PC-9 (cell line): ENCODE results near the gene PATE4. TPM values are rescaled to one million over a fixed set of nuclear protein-coding genes. Genes with fewer than 3 reads are reported as not detected.

ENCODE experiments used
- BruUV-seq: library from RNA; stranded (reverse); fragments of 400-500 nt; replicated peaks from 2 replicates; lab custom pipeline; 2021; lab: Mats Ljungman, UMichigan
- CTCF ChIA-PET: fragments of 300-600 bp; sonication (Branson Sonifier 250); formaldehyde crosslinking; loops from one replicate; lab custom pipeline; 2022; ENCODE audit warnings: antibody characterized with exemption; lab: Charles Lee
- POLR2A ChIA-PET: fragments of 300-600 bp; sonication (Branson Sonifier 250); formaldehyde crosslinking; loops from one replicate; lab custom pipeline; 2022; ENCODE audit warnings: antibody characterized with exemption; ENCODE audit not compliant: unreplicated experiment; lab: Charles Lee
- DNase-seq, 2 experiments: peaks; one replicate each; pipeline versions ENCODE4 v3.0.0 to v3.0.0-alpha.2; 2015 to 2022; ENCODE audit warnings: mixed read lengths in 1 of 2
- H2AFZ ChIP-seq: fragments of 200-600 bp; sonication (generic); 2 replicates; pipeline ENCODE4 v1.8.1; 2017; ENCODE audit warnings: antibody characterized with exemption
- H3F3A ChIP-seq: fragments of 200-600 bp; sonication (generic); 2 replicates; pipeline ENCODE4 v1.8.1; 2017; ENCODE audit warnings: antibody characterized with exemption, mild to moderate bottlenecking, low read depth; ENCODE audit not compliant: insufficient read depth
- H3K27ac ChIP-seq: fragments of 200-600 bp; sonication (generic); 2 replicates; pipeline ENCODE4 v1.6.1; 2016; ENCODE audit warnings: mixed run types
- H3K27me3 ChIP-seq: fragments of 200-600 bp; sonication (generic); 2 replicates; pipeline ENCODE4 v1.6.1; 2016; ENCODE audit warnings: low read depth, mixed run types; ENCODE audit not compliant: insufficient read depth
- H3K36me3 ChIP-seq: fragments of 200-600 bp; sonication (generic); 2 replicates; pipeline ENCODE4 v1.6.1; 2016; ENCODE audit warnings: low read depth, mixed run types
- H3K4me1 ChIP-seq: fragments of 200-600 bp; sonication (generic); replicated peaks from 2 replicates; pipeline ENCODE4 v1.6.1; 2016; ENCODE audit warnings: mixed run types; ENCODE audit not compliant: insufficient read depth
- H3K4me2 ChIP-seq: fragments of 200-600 bp; sonication (generic); 2 replicates; pipeline ENCODE4 v1.6.1; 2017; ENCODE audit warnings: mixed run types
- H3K4me3 ChIP-seq: fragments of 200-600 bp; sonication (generic); 2 replicates; pipeline ENCODE4 v1.6.1; 2016; ENCODE audit warnings: mixed run types
- H3K79me2 ChIP-seq: fragments of 200-600 bp; sonication (generic); 2 replicates; pipeline ENCODE4 v1.6.1; 2017; ENCODE audit warnings: low read depth, mixed run types
- H3K9me2 ChIP-seq: fragments of 200-600 bp; sonication (generic); 2 replicates; pipeline ENCODE4 v1.8.1; 2017; ENCODE audit warnings: mild to moderate bottlenecking; ENCODE audit not compliant: insufficient read depth
- H3K9me3 ChIP-seq: fragments of 200-600 bp; sonication (generic); 2 replicates; pipeline ENCODE4 v1.8.1; 2016; ENCODE audit warnings: low read depth; ENCODE audit not compliant: insufficient read depth
- H4K20me1 ChIP-seq: fragments of 200-600 bp; sonication (generic); 2 replicates; pipeline ENCODE4 v1.8.1; 2017; ENCODE audit not compliant: insufficient read depth
- EZH2 ChIP-seq: fragments of 200-600 bp; sonication (generic); IDR thresholded peaks from 2 replicates; pipeline ENCODE4 v1.8.0; 2017; ENCODE audit warnings: antibody characterized with exemption, low read depth
- intact Hi-C: fragments of 100-400 bp; cut with micrococcal nuclease; formaldehyde crosslinking; loops from one replicate; pipeline ENCODE4 v1.10.0; 2022; ENCODE audit not compliant: unreplicated experiment
- total RNA-seq: library from RNA; stranded (reverse); gene quantifications from 2 replicates; pipeline ENCODE4 v1.2.3, GENCODE V29; 2021
- TF ChIP-seq, protein P1 (sequence below): fragments of 200-600 bp; sonication (generic); conservative IDR thresholded peaks from 2 replicates; pipeline ENCODE4 v1.6.1; 2017; ENCODE audit warnings: mixed run types, antibody characterized with exemption, mild to moderate bottlenecking, moderate library complexity

The PATE4 gene
- total RNA-seq, 1 experiment from 2014 or later = not detected

DNA sequence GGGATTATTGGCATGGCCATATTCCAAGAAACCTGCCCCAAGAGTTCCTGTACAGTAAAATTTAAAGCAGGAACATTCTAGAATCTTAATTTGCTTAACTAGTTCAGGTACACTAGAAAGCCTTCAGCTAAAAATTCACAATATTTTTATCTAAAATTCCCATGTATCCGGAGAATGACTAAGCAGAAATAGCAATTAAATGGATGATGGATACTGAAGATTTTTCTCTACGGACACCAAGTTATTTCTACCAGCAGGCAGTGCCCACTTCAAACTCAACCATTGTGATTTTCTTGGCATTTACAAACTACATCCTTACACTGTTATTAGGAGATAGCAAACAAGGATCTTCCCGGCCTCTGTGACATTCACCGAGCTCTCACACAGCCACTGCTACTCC lies 42.3 kb upstream of the PATE4 start:
- intact Hi-C loops = no loop called here
- no peaks in the 10 kb centered on the region for H3K79me2 ChIP-seq
- H3K36me3 ChIP-seq = no peaks in the 10 kb centered on the region
- BruUV-seq = no TSS peak
- CTCF ChIA-PET = no interaction called here
- H3K4me3 ChIP-seq = no peak overlapping the region
- H2AFZ ChIP-seq = no peak overlapping the region
- DNase-seq = no peak
- H3K9me2 ChIP-seq = no peaks in the 10 kb centered on the region
- no peaks in the 10 kb centered on the region for H3K27me3 ChIP-seq
- H3K4me2 ChIP-seq = no peak overlapping the region
- no peaks in the 10 kb centered on the region for H3K4me1 ChIP-seq
- TF ChIP-seq, protein P1, sequence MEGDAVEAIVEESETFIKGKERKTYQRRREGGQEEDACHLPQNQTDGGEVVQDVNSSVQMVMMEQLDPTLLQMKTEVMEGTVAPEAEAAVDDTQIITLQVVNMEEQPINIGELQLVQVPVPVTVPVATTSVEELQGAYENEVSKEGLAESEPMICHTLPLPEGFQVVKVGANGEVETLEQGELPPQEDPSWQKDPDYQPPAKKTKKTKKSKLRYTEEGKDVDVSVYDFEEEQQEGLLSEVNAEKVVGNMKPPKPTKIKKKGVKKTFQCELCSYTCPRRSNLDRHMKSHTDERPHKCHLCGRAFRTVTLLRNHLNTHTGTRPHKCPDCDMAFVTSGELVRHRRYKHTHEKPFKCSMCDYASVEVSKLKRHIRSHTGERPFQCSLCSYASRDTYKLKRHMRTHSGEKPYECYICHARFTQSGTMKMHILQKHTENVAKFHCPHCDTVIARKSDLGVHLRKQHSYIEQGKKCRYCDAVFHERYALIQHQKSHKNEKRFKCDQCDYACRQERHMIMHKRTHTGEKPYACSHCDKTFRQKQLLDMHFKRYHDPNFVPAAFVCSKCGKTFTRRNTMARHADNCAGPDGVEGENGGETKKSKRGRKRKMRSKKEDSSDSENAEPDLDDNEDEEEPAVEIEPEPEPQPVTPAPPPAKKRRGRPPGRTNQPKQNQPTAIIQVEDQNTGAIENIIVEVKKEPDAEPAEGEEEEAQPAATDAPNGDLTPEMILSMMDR = no peak
- no peak for TF ChIP-seq EZH2
- H4K20me1 ChIP-seq = no peaks in the 10 kb centered on the region
- no peaks in the 10 kb centered on the region for H3F3A ChIP-seq
- H3K9me3 ChIP-seq = no peaks in the 10 kb centered on the region
- H3K27ac ChIP-seq = no peak overlapping the region
- POLR2A ChIA-PET = no interaction called here

DNA sequence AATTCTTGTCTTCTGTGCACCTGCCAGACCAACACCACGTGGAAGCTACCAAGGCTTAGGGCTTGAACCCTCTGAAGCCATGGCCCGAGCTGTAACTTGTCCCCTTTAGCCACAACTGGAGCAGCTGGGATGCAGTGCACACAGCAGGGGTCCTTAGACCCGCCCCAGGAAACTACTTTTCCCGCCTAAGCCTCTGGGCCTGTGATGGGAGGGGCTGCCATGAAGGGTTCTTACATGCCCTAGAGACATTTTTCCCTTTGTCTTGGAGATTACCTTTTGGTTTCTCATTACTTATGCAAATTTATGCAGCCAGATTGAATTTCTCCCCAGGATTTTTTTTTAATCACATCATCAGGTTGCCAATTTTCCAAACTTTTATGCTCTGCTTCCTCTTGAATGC lies 35.5 kb upstream of the PATE4 start:
- H3K9me2 ChIP-seq = no peaks in the 10 kb centered on the region
- intact Hi-C loops = no loop called here
- H3K27me3 ChIP-seq = no peaks in the 10 kb centered on the region
- H3K79me2 ChIP-seq = no peaks in the 10 kb centered on the region
- no peak for DNase-seq
- no peak overlapping the region for H3K4me2 ChIP-seq
- POLR2A ChIA-PET = no interaction called here
- TF ChIP-seq, protein P1 = no peak
- no peak for TF ChIP-seq EZH2
- BruUV-seq = no TSS peak
- H3K36me3 ChIP-seq = no peaks in the 10 kb centered on the region
- CTCF ChIA-PET = no interaction called here
- no peaks in the 10 kb centered on the region for H4K20me1 ChIP-seq
- H3K9me3 ChIP-seq = no peaks in the 10 kb centered on the region
- no peak overlapping the region for H3K27ac ChIP-seq
- no peaks in the 10 kb centered on the region for H3K4me1 ChIP-seq
- no peak overlapping the region for H3K4me3 ChIP-seq
- no peak overlapping the region for H2AFZ ChIP-seq
- H3F3A ChIP-seq = no peaks in the 10 kb centered on the region

DNA sequence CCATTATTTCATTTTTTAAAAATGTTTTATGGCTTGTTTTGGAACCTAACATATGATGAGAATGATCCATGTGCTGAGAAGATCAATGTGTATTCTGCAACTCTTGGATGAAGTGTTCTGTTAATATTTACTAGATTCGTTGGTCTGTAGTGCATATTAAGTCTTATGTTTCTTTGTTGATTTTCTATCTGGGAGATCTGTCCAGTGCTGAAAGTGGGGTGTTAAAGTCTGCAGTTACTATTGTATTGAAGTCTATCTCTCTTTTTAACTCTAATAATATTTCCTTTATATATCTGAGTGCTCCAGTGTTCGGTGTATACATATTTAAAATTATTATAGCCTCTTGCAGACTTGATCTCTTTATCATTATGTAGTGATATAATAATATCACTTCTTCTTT lies 33.3 kb upstream of the PATE4 start:
- ChIA-PET CTCF (no interaction called here), POLR2A (no interaction called here)
- no peaks in the 10 kb centered on the region for H3F3A ChIP-seq
- intact Hi-C loops = no loop called here
- H3K36me3 ChIP-seq = no peaks in the 10 kb centered on the region
- H3K27me3 ChIP-seq = no peaks in the 10 kb centered on the region
- H3K4me2 ChIP-seq = no peak overlapping the region
- TF ChIP-seq, protein P1 = no peak
- TF ChIP-seq EZH2 = no peak
- H3K4me1 ChIP-seq = no peaks in the 10 kb centered on the region
- H3K79me2 ChIP-seq = no peaks in the 10 kb centered on the region
- no peak for DNase-seq
- BruUV-seq = no TSS peak
- no peaks in the 10 kb centered on the region for H4K20me1 ChIP-seq
- no peak overlapping the region for H3K4me3 ChIP-seq
- H3K9me3 ChIP-seq = no peaks in the 10 kb centered on the region
- H2AFZ ChIP-seq = no peak overlapping the region
- no peaks in the 10 kb centered on the region for H3K9me2 ChIP-seq
- H3K27ac ChIP-seq = no peak overlapping the region
